H9 (cell line): ENCODE data around the gene RAB6B. TPM values are rescaled to one million over a fixed set of nuclear protein-coding genes. Genes with fewer than 3 reads are reported as not detected.

Experiments used
- DNase-seq: peaks from one replicate; pipeline ENCODE4 v3.0.0-alpha.2; 2017
- H2AFZ ChIP-seq: one replicate; pipeline ENCODE4 v1.6.1; 2013; ENCODE audit warnings: mild to moderate bottlenecking, low read length, control low read depth, moderate library complexity
- H2AK5ac ChIP-seq: 2 replicates; pipeline ENCODE4 v1.6.1; 2013; ENCODE audit warnings: low read length, control low read depth, mixed read lengths; ENCODE audit not compliant: insufficient read length
- H2BK120ac ChIP-seq: one replicate; pipeline ENCODE4 v1.6.1; 2013; ENCODE audit warnings: low read depth, mild to moderate bottlenecking, low read length, control low read depth, inconsistent platforms; ENCODE audit not compliant: poor library complexity, severe bottlenecking
- H2BK12ac ChIP-seq: 2 replicates; pipeline ENCODE4 v1.6.1; 2013; ENCODE audit warnings: low read length, control low read depth, mixed read lengths, low read depth; ENCODE audit not compliant: insufficient read length
- H2BK15ac ChIP-seq: 2 replicates; pipeline ENCODE4 v1.6.1; 2013; ENCODE audit warnings: low read depth, low read length, control low read depth
- H2BK20ac ChIP-seq: one replicate; pipeline ENCODE4 v1.6.1; 2013; ENCODE audit warnings: low read depth, mild to moderate bottlenecking, low read length, control low read depth, inconsistent platforms; ENCODE audit not compliant: poor library complexity, severe bottlenecking
- H2BK5ac ChIP-seq: 2 replicates; pipeline ENCODE4 v1.6.1; 2013; ENCODE audit warnings: low read length, control low read depth, mixed read lengths; ENCODE audit not compliant: insufficient read length
- H3K14ac ChIP-seq: 2 replicates; pipeline ENCODE4 v1.6.1; 2013; ENCODE audit warnings: low read length, control low read depth; ENCODE audit not compliant: insufficient read depth
- H3K18ac ChIP-seq: 2 replicates; pipeline ENCODE4 v1.6.1; 2013; ENCODE audit warnings: low read depth, mild to moderate bottlenecking, mixed read lengths, low read length, control low read depth; ENCODE audit not compliant: insufficient read length
- H3K23ac ChIP-seq: 2 replicates; pipeline ENCODE4 v1.6.1; 2013; ENCODE audit warnings: low read length, control low read depth, mixed read lengths, low read depth; ENCODE audit not compliant: insufficient read length
- H3K23me2 ChIP-seq: 2 replicates; pipeline ENCODE4 v1.6.1; 2013; ENCODE audit warnings: low read depth, mild to moderate bottlenecking, mixed read lengths, low read length, control low read depth; ENCODE audit not compliant: insufficient read length, poor library complexity, severe bottlenecking
- H3K27ac ChIP-seq: 2 replicates; pipeline ENCODE4 v1.5.1; 2013; ENCODE audit warnings: low read length, control low read depth, mixed read lengths, low read depth; ENCODE audit not compliant: insufficient read length
- H3K27me3 ChIP-seq: 2 replicates; pipeline ENCODE4 v1.6.1; 2013; ENCODE audit warnings: low read length, control low read depth, inconsistent platforms; ENCODE audit not compliant: insufficient read depth
- H3K4ac ChIP-seq: 2 replicates; pipeline ENCODE4 v1.6.1; 2013; ENCODE audit warnings: low read depth, mild to moderate bottlenecking, control low read depth, inconsistent platforms, low read length, moderate library complexity
- H3K4me1 ChIP-seq: 2 replicates; pipeline ENCODE4 v1.6.1; 2013; ENCODE audit warnings: low read length, control low read depth, inconsistent platforms; ENCODE audit not compliant: insufficient read depth
- H3K4me2 ChIP-seq: 2 replicates; pipeline ENCODE4 v1.6.1; 2013; ENCODE audit warnings: low read length, control low read depth, mixed read lengths; ENCODE audit not compliant: insufficient read length, insufficient read depth
- H3K56ac ChIP-seq: 2 replicates; pipeline ENCODE4 v1.6.1; 2013; ENCODE audit warnings: low read depth, mild to moderate bottlenecking, mixed read lengths, low read length, control low read depth; ENCODE audit not compliant: insufficient read length
- H3K79me1 ChIP-seq: 2 replicates; pipeline ENCODE4 v1.6.1; 2013; ENCODE audit warnings: low read depth, mild to moderate bottlenecking, moderate library complexity, low read length, control low read depth, inconsistent platforms; ENCODE audit not compliant: insufficient read depth, poor library complexity, severe bottlenecking
- H3K79me2 ChIP-seq: 2 replicates; pipeline ENCODE4 v1.6.1; 2013; ENCODE audit warnings: low read length, control low read depth, inconsistent platforms; ENCODE audit not compliant: insufficient read depth
- H3K9ac ChIP-seq: 2 replicates; pipeline ENCODE4 v1.6.1; 2013; ENCODE audit warnings: low read length, control low read depth, mixed read lengths; ENCODE audit not compliant: insufficient read length; ENCODE audit errors: extremely low read depth
- H3K9me3 ChIP-seq: one replicate; pipeline ENCODE4 v1.6.1; 2013; ENCODE audit warnings: low read depth, low read length, inconsistent platforms; ENCODE audit not compliant: control insufficient read depth
- H3T11ph ChIP-seq: one replicate; pipeline ENCODE4 v1.6.1; 2013; ENCODE audit warnings: mild to moderate bottlenecking, low read length, control low read depth, inconsistent platforms
- H4K20me1 ChIP-seq: one replicate; pipeline ENCODE4 v1.6.1; 2013; ENCODE audit not compliant: control insufficient read depth, insufficient read length, insufficient read depth
- H4K5ac ChIP-seq: 2 replicates; pipeline ENCODE4 v1.6.1; 2013; ENCODE audit warnings: low read depth, mild to moderate bottlenecking, mixed read lengths, low read length, control low read depth; ENCODE audit not compliant: insufficient read length
- H4K8ac ChIP-seq: replicated peaks from 2 replicates; pipeline ENCODE4 v1.6.1; 2013; ENCODE audit warnings: low read length, control low read depth, mixed read lengths, low read depth; ENCODE audit not compliant: insufficient read length
- H4K91ac ChIP-seq: 2 replicates; pipeline ENCODE4 v1.6.1; 2013; ENCODE audit warnings: low read depth, mild to moderate bottlenecking, moderate library complexity, mixed read lengths, low read length, control low read depth; ENCODE audit not compliant: insufficient read length
- H3K27ac Mint-ChIP-seq, 3 experiments: 2 replicates in 2 of 3; 3 replicates in 1 of 3; pipeline ENCODE4 v1.8.0; 2020 to 2021; ENCODE audit warnings: mixed read lengths in 3 of 3, mild to moderate bottlenecking in 1 of 3, moderate library complexity in 1 of 3
- H3K27me3 Mint-ChIP-seq: 2 replicates; pipeline ENCODE4 v1.8.0; 2021; ENCODE audit warnings: low read depth, mild to moderate bottlenecking, moderate library complexity, mixed read lengths
- H3K36me3 Mint-ChIP-seq, 3 experiments: 2 replicates in 2 of 3; 3 replicates in 1 of 3; pipeline ENCODE4 v1.8.0; 2020 to 2021; ENCODE audit warnings: low read depth in 3 of 3, mixed read lengths in 3 of 3; ENCODE audit not compliant: insufficient read depth in 1 of 3
- H3K4me1 Mint-ChIP-seq, 2 experiments: 2 replicates each; pipeline ENCODE4 v1.8.0; 2020; ENCODE audit warnings: mixed read lengths in 2 of 2
- H3K4me3 Mint-ChIP-seq, 2 experiments: 2 replicates in 1 of 2; 3 replicates in 1 of 2; pipeline ENCODE4 v1.8.0; 2020 to 2021; ENCODE audit warnings: mild to moderate bottlenecking in 2 of 2, mixed read lengths in 2 of 2, moderate library complexity in 1 of 2
- H3K9me3 Mint-ChIP-seq, 2 experiments: 2 replicates in 1 of 2; 3 replicates in 1 of 2; pipeline ENCODE4 v1.8.0; 2020; ENCODE audit warnings: mild to moderate bottlenecking in 2 of 2, mixed read lengths in 2 of 2, moderate library complexity in 1 of 2
- CTCF ChIP-seq: fragments of 200-600 bp; sonication (generic); conservative IDR thresholded peaks from 3 replicates; pipeline ENCODE4 v1.8.0; 2021; ENCODE audit warnings: antibody characterized with exemption, mild to moderate bottlenecking
- WGBS: extraction: QIAGEN DNeasy Blood & Tissue Kit; methylation state at CpG from one replicate; pipeline ENCODE4 v1.1.7; 2013; ENCODE audit warnings: missing lambda C conversion rate, low lambda C conversion rate, mixed read lengths; ENCODE audit not compliant: insufficient read length; ENCODE audit errors: extremely low coverage; 5-methylcytosine and 5-hydroxymethylcytosine counted together
- total RNA-seq: library from RNA; stranded (reverse); gene quantifications from 2 replicates; pipeline ENCODE4 v1.2.1, GENCODE V29; 2021

RAB6B gene
- total RNA-seq, 1 experiment from 2014 or later, result 12.3 TPM

GRCh38 chr3:133842158-133842557, 53.5 kb downstream of the RAB6B start:
- no peak for DNase-seq
- H3K36me3 Mint-ChIP-seq, result peaks cover 0 to 3% (median 0%) of the 10 kb centered on the region in 3 experiments; a peak in 1 of 7 replicates
- no peaks in the 10 kb centered on the region for H3K23me2 ChIP-seq
- no peak overlapping the region for H2AFZ ChIP-seq
- H3K79me1 ChIP-seq, result no peaks in the 10 kb centered on the region
- H4K20me1 ChIP-seq, result no peaks in the 10 kb centered on the region
- H3K23ac ChIP-seq, result no peak overlapping the region
- H2BK5ac ChIP-seq, result no peak overlapping the region
- H3K56ac ChIP-seq, result no peak overlapping the region
- H3K4me2 ChIP-seq, result no peak overlapping the region
- peaks cover 5 to 6% of the 10 kb centered on the region in 2 experiments; a peak in 1 of 4 replicates for H3K4me1 Mint-ChIP-seq
- no peak overlapping the region for H2BK12ac ChIP-seq
- no peak overlapping the region for H3K27ac Mint-ChIP-seq
- TF ChIP-seq CTCF, result no peak
- no peaks in the 10 kb centered on the region; the same call in 1 of the 2 replicates for H3K27me3 Mint-ChIP-seq
- WGBS, result no CpG with 5 or more reads among the region's 4 CpGs
- no peak overlapping the region for H3K18ac ChIP-seq
- no peak overlapping the region for H3K9ac ChIP-seq
- H2BK15ac ChIP-seq, result no peak overlapping the region
- no peak overlapping the region for H4K91ac ChIP-seq
- no peaks in the 10 kb centered on the region for H3K9me3 ChIP-seq
- no peak overlapping the region for H3K4ac ChIP-seq
- H3K4me1 ChIP-seq, result no peaks in the 10 kb centered on the region
- no peaks in the 10 kb centered on the region for H3K27me3 ChIP-seq
- no peak overlapping the region for H3K27ac ChIP-seq
- no peak overlapping the region for H3K14ac ChIP-seq
- H3K9me3 Mint-ChIP-seq, result no peaks in the 10 kb centered on the region
- no peak overlapping the region for H2AK5ac ChIP-seq
- no peak overlapping the region for H3T11ph ChIP-seq
- H4K8ac ChIP-seq, result no peak overlapping the region
- no peak overlapping the region for H4K5ac ChIP-seq
- no peak overlapping the region for H3K4me3 Mint-ChIP-seq
- H2BK120ac ChIP-seq, result no peak overlapping the region
- no peak overlapping the region for H2BK20ac ChIP-seq
- H3K79me2 ChIP-seq, result no peaks in the 10 kb centered on the region
